HG02840 (cell line): ENCODE data around the gene CYB5A.
A peak's percentile ranks its signal among the peaks of the same experiment; 100 is the strongest.

ENCODE experiments used
- ATAC-seq: cut with Tn5 transposase; IDR thresholded peaks from one replicate; pipeline ENCODE4 v1.9.1; 2021; ENCODE audit warnings: mild to moderate bottlenecking, moderate library complexity, moderate number of reproducible peaks; ENCODE audit not compliant: unreplicated experiment, low FRiP score

Gene CYB5A

GRCh38 chr18:74251297-74252038, 40.3 kb downstream of the CYB5A start:
- ATAC-seq, result no peak

GRCh38 chr18:74250131-74250530, 41.6 kb downstream of the CYB5A start:
- ATAC-seq, result no peak

- no peak for ATAC-seq
These were observed 42.4 kb downstream of the CYB5A start for GRCh38 chr18:74249181-74249968.

- peak; percentile 69 for ATAC-seq
These were observed 43.2 kb downstream of the CYB5A start for GRCh38 chr18:74248595-74248994.

- no peak for ATAC-seq
These were observed 43.6 kb downstream of the CYB5A start for GRCh38 chr18:74248189-74248588.

GRCh38 chr18:74244554-74244953, 47.2 kb downstream of the CYB5A start:
- ATAC-seq, result no peak

- ATAC-seq, result no peak
These were observed 48.6 kb downstream of the CYB5A start for GRCh38 chr18:74243127-74243526.

GRCh38 chr18:74242438-74243096, 49.2 kb downstream of the CYB5A start:
- no peak for ATAC-seq

GRCh38 chr18:74241970-74242369, 49.8 kb downstream of the CYB5A start:
- ATAC-seq, result no peak

- ATAC-seq, result no peak
These were observed 50.3 kb downstream of the CYB5A start for GRCh38 chr18:74241426-74241825.

GRCh38 chr18:74239567-74239966, 52.2 kb downstream of the CYB5A start:
- ATAC-seq, result no peak

- no peak for ATAC-seq
These were observed 57.2 kb downstream of the CYB5A start for GRCh38 chr18:74234326-74235171.

- no peak for ATAC-seq
These were observed 57.8 kb downstream of the CYB5A start for GRCh38 chr18:74233933-74234325.

- no peak for ATAC-seq
These were observed 60.6 kb downstream of the CYB5A start for GRCh38 chr18:74230922-74231714.

GRCh38 chr18:74229891-74230290, 61.9 kb downstream of the CYB5A start:
- ATAC-seq, result no peak

GRCh38 chr18:74229005-74229404, 62.8 kb downstream of the CYB5A start:
- ATAC-seq, result no peak

- ATAC-seq, result no peak
These were observed 63.5 kb downstream of the CYB5A start for GRCh38 chr18:74228312-74228711.

GRCh38 chr18:74226666-74227065, 65.1 kb downstream of the CYB5A start:
- no peak for ATAC-seq

GRCh38 chr18:74226156-74226555, 65.6 kb downstream of the CYB5A start:
- no peak for ATAC-seq
